Transverse colon (tissue), 4 donors: ENCODE measurements around the gene TMEM59L.

Experiments used
- POLR2AphosphoS5 ChIP-seq, 3 donors: sonication (generic); formaldehyde crosslinking; IDR thresholded peaks; one replicate each; pipeline ENCODE4 v1.6.1; 2016; ENCODE audit warnings: antibody characterized with exemption in 3 of 3
- TF ChIP-seq, protein P1 (sequence below), 5 experiments: fragments of 200-600 bp in 3 of 5; fragments of 450-650 bp in 2 of 5; sonication (generic) in 3 of 5; IDR thresholded peaks; 1 replicate in 2 of 5; 2 replicates in 3 of 5; pipeline ENCODE4 v1.5.1; 2016 to 2017; ENCODE audit warnings: antibody characterized with exemption in 5 of 5, inconsistent platforms in 3 of 5, mild to moderate bottlenecking in 2 of 5, moderate library complexity in 1 of 5

GRCh38 chr19:18658366-18658855, 45.7 kb downstream of the TMEM59L start:
- TF ChIP-seq, protein P1, sequence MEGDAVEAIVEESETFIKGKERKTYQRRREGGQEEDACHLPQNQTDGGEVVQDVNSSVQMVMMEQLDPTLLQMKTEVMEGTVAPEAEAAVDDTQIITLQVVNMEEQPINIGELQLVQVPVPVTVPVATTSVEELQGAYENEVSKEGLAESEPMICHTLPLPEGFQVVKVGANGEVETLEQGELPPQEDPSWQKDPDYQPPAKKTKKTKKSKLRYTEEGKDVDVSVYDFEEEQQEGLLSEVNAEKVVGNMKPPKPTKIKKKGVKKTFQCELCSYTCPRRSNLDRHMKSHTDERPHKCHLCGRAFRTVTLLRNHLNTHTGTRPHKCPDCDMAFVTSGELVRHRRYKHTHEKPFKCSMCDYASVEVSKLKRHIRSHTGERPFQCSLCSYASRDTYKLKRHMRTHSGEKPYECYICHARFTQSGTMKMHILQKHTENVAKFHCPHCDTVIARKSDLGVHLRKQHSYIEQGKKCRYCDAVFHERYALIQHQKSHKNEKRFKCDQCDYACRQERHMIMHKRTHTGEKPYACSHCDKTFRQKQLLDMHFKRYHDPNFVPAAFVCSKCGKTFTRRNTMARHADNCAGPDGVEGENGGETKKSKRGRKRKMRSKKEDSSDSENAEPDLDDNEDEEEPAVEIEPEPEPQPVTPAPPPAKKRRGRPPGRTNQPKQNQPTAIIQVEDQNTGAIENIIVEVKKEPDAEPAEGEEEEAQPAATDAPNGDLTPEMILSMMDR (IDR thresholded peaks at IDR 0.05), result no peak
- no peak for TF ChIP-seq POLR2AphosphoS5 (IDR thresholded peaks at IDR 0.05)
